ENCODE results near the gene PPARG. TPM values are rescaled to one million over a fixed set of nuclear protein-coding genes. Genes with fewer than 3 reads are reported as not detected.

PPARG gene
- total and polyA plus RNA-seq, 2 donors (not counting 3 experiments of a cell fraction or from before 2014, with no cell fraction given), result 0.15 to 1.3 TPM

DNA sequence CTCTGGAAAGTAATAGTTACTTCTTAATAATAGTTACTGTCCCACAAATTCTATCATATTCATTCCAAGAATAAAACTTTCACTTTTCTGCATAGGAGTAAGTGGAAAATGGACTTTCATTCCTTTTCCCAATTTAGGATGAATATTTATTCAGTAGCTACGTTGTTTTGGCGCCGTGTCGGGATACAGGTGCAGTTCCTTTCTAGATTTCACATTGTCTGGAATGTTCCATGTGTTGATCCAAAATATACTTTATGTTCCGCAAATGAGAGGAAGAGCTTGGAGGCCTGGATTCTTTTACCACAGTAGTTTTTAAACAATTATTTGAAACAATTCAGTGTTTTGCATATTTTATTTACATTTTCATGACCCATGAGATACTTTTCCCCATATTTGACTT lies 22.8 kb upstream of the PPARG start:
- no peaks in the 10 kb centered on the region for H3K9me3 ChIP-seq (replicated peaks; ENCODE audit: control insufficient read depth, insufficient read depth, low read length)
- H3K4me3 ChIP-seq (replicated peaks in 1 of 3; ENCODE audit: insufficient read depth in 1 of 3, low read depth in 1 of 3, low read length in 3 of 3), result no peak overlapping the region
- CTCF ChIA-PET, result interaction anchor here (1.5 kb wide), 1 partner anchor 10 kb away, joined by 4 read pairs; no protein-coding TSS in a partner anchor
- dilution Hi-C loops (cut with MboI; ENCODE audit: extremely low pct_ligation_motif_present, low sequenced_read_pairs), result no loop called here
- H2AFZ ChIP-seq (ENCODE audit: low read depth, low read length), result no peak overlapping the region
- intact Hi-C loops (cut with micrococcal nuclease), result no loop called here
- no peak overlapping the region for H3K9ac ChIP-seq (replicated peaks; ENCODE audit: extremely low read depth, insufficient read depth, low read length)
- peaks cover 2% of the 10 kb centered on the region for H3K9me1 ChIP-seq (replicated peaks; ENCODE audit: control insufficient read depth, extremely low read depth, insufficient read depth, low read length)
- no peaks in the 10 kb centered on the region for H3K36me3 ChIP-seq (ENCODE audit: control insufficient read depth in 2 of 2, extremely low read depth in 1 of 2, insufficient read depth in 2 of 2, low read length in 2 of 2)
- DNase-seq (ENCODE audit: low read depth, low spot score) (no peak), FAIRE-seq (no peak)
- no peak overlapping the region for H3K4me2 ChIP-seq (ENCODE audit: insufficient read depth, low read length)
- no peaks in the 10 kb centered on the region for H3K27me3 ChIP-seq (ENCODE audit: control insufficient read depth in 2 of 2, insufficient read depth in 2 of 2, low read length in 2 of 2)
- H3K79me2 ChIP-seq (ENCODE audit: control insufficient read depth, insufficient read depth, low read length), result no peaks in the 10 kb centered on the region
- POLR2A ChIA-PET, result no interaction called here
- H3K4me1 ChIP-seq (ENCODE audit: control insufficient read depth, extremely low read depth, insufficient read depth, low read length), result no peaks in the 10 kb centered on the region
- no TSS peak for BruUV-seq (replicated peaks)
- no peak overlapping the region for H3K27ac ChIP-seq (ENCODE audit: insufficient read depth, low read depth, low read length)
- no peak for TF ChIP-seq POLR2AphosphoS5 (IDR thresholded peaks at IDR 0.05; ENCODE audit: insufficient read depth, low read depth, low read length)
- TF ChIP-seq MYC (IDR thresholded peaks at IDR 0.05; ENCODE audit: low read depth, low read length), result no peak
- no peak for TF ChIP-seq EZH2 (IDR thresholded peaks at IDR 0.05; ENCODE audit: borderline replicate concordance, low read depth, low read length, severe bottlenecking)
- TF ChIP-seq, protein P1, sequence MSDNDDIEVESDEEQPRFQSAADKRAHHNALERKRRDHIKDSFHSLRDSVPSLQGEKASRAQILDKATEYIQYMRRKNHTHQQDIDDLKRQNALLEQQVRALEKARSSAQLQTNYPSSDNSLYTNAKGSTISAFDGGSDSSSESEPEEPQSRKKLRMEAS (IDR thresholded peaks at IDR 0.05; ENCODE audit: insufficient read depth, insufficient read length), result no peak
- no peak for TF ChIP-seq FOS (IDR thresholded peaks at IDR 0.05; ENCODE audit: borderline replicate concordance, insufficient read depth, low read length)
- TF ChIP-seq JUN (IDR thresholded peaks at IDR 0.05; ENCODE audit: borderline replicate concordance, insufficient read depth, insufficient read length, low read depth), result no peak
- TF ChIP-seq, protein P2, sequence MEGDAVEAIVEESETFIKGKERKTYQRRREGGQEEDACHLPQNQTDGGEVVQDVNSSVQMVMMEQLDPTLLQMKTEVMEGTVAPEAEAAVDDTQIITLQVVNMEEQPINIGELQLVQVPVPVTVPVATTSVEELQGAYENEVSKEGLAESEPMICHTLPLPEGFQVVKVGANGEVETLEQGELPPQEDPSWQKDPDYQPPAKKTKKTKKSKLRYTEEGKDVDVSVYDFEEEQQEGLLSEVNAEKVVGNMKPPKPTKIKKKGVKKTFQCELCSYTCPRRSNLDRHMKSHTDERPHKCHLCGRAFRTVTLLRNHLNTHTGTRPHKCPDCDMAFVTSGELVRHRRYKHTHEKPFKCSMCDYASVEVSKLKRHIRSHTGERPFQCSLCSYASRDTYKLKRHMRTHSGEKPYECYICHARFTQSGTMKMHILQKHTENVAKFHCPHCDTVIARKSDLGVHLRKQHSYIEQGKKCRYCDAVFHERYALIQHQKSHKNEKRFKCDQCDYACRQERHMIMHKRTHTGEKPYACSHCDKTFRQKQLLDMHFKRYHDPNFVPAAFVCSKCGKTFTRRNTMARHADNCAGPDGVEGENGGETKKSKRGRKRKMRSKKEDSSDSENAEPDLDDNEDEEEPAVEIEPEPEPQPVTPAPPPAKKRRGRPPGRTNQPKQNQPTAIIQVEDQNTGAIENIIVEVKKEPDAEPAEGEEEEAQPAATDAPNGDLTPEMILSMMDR (IDR thresholded peaks at IDR 0.05; ENCODE audit: extremely low read depth in 1 of 2, insufficient read depth in 1 of 2, low read depth in 1 of 2, low read length in 2 of 2), result no peak
- TF ChIP-seq GATA2 (IDR thresholded peaks at IDR 0.05; ENCODE audit: insufficient read depth, insufficient read length, low read depth, low read length), result no peak
- TF ChIP-seq POLR2A (IDR thresholded peaks at IDR 0.05; ENCODE audit: low read depth, low read length), result no peak
- H4K20me1 ChIP-seq (replicated peaks; ENCODE audit: control insufficient read depth, extremely low read depth, insufficient read depth, low read length), result no peaks in the 10 kb centered on the region

Data from endothelial cell of umbilical vein (primary cell).